ENCODE measurements around the gene SNAPC2. TPM values are rescaled to one million over a fixed set of nuclear protein-coding genes. Genes with fewer than 3 reads are reported as not detected.
A peak's percentile ranks its signal among the peaks of the same experiment; 100 is the strongest.

SNAPC2 gene
- total and polyA plus RNA-seq, 2 of the 13 experiments (the other 11 are each of a cell fraction or from before 2014, with no cell fraction given) = 10.2 to 12.7 TPM

DNA sequence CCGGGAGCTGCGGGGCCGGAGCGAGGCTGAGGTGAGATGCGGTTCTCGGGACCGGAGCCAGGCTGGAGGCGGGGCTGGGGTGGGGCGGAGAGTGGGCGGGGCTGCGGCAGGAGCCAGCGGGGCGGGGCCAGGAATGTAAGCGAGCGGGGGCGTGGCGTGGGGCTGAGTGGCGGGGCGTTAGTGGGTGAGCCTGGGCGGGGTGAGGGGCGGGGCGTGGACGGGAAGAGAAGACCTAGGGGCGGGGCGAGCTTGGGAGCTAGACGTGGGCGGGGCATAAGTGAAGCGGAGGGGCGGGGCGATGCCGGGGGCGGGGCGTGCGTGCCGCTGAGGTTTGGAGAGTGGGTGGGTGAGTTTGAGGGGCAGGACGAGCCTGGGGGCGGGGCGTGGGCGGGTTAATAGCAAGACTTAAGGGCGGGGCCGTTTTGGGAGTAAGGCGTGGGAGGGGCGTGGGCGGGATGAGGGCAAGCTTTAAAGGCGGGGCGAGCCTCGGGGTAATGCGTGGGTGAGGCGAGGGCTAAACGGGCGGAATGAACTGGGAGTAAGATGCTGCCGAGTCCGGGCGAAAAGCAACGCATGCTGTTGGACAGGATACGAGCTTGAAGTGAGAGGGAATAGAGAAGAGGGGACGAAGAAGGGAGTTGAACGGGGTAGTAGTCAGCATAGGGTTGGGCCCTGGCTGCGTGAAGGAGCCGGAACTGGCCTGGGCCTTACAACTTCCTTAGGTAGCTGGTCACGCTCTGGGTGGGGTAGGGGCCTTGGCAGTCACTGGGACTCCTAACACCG, 572 bp downstream of the SNAPC2 start (continued):
- TF ChIP-seq GFI1 (CRISPR knock-in tag; IDR thresholded peaks at IDR 0.05; ENCODE audit: borderline replicate concordance) (no peak), ZNF749 (CRISPR knock-in tag; IDR thresholded peaks at IDR 0.05; ENCODE audit: borderline replicate concordance) (no peak), ZNF337 (CRISPR knock-in tag; IDR thresholded peaks at IDR 0.05; ENCODE audit: borderline replicate concordance, low read depth) (no peak), POLR2AphosphoS5 (IDR thresholded peaks at IDR 0.05; ENCODE audit: low read depth, low read length) (no peak), CC2D1A (CRISPR knock-in tag; IDR thresholded peaks at IDR 0.05) (no peak), JUNB (CRISPR knock-in tag; IDR thresholded peaks at IDR 0.05; ENCODE audit: borderline replicate concordance) (no peak), KDM1A (CRISPR knock-in tag; IDR thresholded peaks at IDR 0.05) (no peak), ZNF7 (CRISPR knock-in tag; IDR thresholded peaks at IDR 0.05) (no peak), AGO2 (optimal IDR thresholded peaks at IDR 0.05; ENCODE audit: low read depth, low read length) (peak; percentile 29)
- TF ChIP-seq, protein P1, sequence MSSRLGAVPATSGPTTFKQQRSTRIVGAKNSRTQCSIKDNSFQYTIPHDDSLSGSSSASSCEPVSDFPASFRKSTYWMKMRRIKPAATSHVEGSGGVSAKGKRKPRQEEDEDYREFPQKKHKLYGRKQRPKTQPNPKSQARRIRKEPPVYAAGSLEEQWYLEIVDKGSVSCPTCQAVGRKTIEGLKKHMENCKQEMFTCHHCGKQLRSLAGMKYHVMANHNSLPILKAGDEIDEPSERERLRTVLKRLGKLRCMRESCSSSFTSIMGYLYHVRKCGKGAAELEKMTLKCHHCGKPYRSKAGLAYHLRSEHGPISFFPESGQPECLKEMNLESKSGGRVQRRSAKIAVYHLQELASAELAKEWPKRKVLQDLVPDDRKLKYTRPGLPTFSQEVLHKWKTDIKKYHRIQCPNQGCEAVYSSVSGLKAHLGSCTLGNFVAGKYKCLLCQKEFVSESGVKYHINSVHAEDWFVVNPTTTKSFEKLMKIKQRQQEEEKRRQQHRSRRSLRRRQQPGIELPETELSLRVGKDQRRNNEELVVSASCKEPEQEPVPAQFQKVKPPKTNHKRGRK (CRISPR knock-in tag; IDR thresholded peaks at IDR 0.05) = no peak
